ENCODE results near the gene PSAP. TPM values are rescaled to one million over a fixed set of nuclear protein-coding genes. Genes with fewer than 3 reads are reported as not detected.

The PSAP gene
- total RNA-seq, 2 donors from 2014 or later, result 488 to 516 TPM

GRCh38 chr10:71774916-71775702 lies 75.9 kb downstream of the PSAP start:
- 48 to 50% methylated on average over 3 of the region's 3 CpGs for WGBS, 2 donors
- H3K27ac ChIP-seq, result peak overlapping the region in 1 of 4 donors; percentile 11
- H3K36me3 ChIP-seq (replicated peaks in 1 of 2; ENCODE audit: insufficient read depth in 1 of 2, low read depth in 2 of 2), result no peaks in the 10 kb centered on the region
- DNase-seq (peak in 1 of 4 donors; percentile 76), ATAC-seq (no peak)
- peaks cover 38% of the 10 kb centered on the region for H3K4me1 ChIP-seq
- intact Hi-C loops (cut with DNase I), result no loop called here
- H3K4me3 ChIP-seq, result no peak overlapping the region
- no peaks in the 10 kb centered on the region for H3K9me3 ChIP-seq
- no peak for TF ChIP-seq POLR2A (IDR thresholded peaks at IDR 0.05)
- TF ChIP-seq, protein P1, sequence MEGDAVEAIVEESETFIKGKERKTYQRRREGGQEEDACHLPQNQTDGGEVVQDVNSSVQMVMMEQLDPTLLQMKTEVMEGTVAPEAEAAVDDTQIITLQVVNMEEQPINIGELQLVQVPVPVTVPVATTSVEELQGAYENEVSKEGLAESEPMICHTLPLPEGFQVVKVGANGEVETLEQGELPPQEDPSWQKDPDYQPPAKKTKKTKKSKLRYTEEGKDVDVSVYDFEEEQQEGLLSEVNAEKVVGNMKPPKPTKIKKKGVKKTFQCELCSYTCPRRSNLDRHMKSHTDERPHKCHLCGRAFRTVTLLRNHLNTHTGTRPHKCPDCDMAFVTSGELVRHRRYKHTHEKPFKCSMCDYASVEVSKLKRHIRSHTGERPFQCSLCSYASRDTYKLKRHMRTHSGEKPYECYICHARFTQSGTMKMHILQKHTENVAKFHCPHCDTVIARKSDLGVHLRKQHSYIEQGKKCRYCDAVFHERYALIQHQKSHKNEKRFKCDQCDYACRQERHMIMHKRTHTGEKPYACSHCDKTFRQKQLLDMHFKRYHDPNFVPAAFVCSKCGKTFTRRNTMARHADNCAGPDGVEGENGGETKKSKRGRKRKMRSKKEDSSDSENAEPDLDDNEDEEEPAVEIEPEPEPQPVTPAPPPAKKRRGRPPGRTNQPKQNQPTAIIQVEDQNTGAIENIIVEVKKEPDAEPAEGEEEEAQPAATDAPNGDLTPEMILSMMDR (IDR thresholded peaks at IDR 0.05), result no peak
- H3K27me3 ChIP-seq, result no peaks in the 10 kb centered on the region

- H3K4me1 ChIP-seq, result peaks cover 42% of the 10 kb centered on the region
- WGBS, 2 donors, result 0 to 2% methylated on average over 5 to 48 of the region's 55 CpGs
- peak within 1 kb of the TSS; percentile 23 to 39 for H3K4me3 ChIP-seq
- intact Hi-C loops (cut with DNase I), result no loop called here
- no peaks in the 10 kb centered on the region for H3K36me3 ChIP-seq (replicated peaks in 1 of 2; ENCODE audit: insufficient read depth in 1 of 2, low read depth in 2 of 2)
- peak; percentile 77 to 89 (median 78) for TF ChIP-seq POLR2A (IDR thresholded peaks at IDR 0.05)
- TF ChIP-seq, protein P1 (IDR thresholded peaks at IDR 0.05), result peak; percentile 44 to 89 (median 67)
- ATAC-seq (peak; percentile 82), DNase-seq (peak; percentile 77 to 82 (median 80))
- peak within 1 kb of the TSS; percentile 62 to 79 (median 76) for H3K27ac ChIP-seq
- H3K27me3 ChIP-seq, result no peaks in the 10 kb centered on the region
- H3K9me3 ChIP-seq, result no peaks in the 10 kb centered on the region
Measured at GRCh38 chr10:71773221-71773971, 77.7 kb downstream of the PSAP start, which contains the start of gene VSIR. TSS of gene VSIR (minus strand) at chr10:71773520. CDS start at chr10:71773439, 81 bp downstream.

DNA sequence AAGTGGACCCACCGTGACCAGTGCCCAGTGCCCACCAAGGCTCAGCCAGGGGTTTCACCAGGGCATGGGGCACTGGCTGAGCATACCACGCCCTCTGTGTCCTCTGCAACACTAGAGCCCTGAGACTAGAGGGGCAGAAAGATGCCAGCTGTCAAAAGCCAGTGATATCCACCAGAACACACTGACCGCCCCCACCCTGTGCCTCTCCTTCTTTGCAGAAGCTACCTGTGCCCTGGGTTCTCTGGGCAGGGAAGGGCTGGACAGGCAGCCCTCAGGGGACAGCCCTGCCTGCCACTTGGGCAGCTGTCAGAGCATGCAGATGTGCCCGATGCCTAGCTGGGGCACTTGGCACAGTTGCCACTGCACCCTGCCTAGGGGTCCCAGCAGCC lies 78.2 kb downstream of the PSAP start:
- peak overlapping the region; percentile 23 to 39 for H3K4me3 ChIP-seq
- no peaks in the 10 kb centered on the region for H3K36me3 ChIP-seq (replicated peaks in 1 of 2; ENCODE audit: insufficient read depth in 1 of 2, low read depth in 2 of 2)
- peaks cover 43% of the 10 kb centered on the region for H3K4me1 ChIP-seq
- no peak for DNase-seq
- intact Hi-C loops (cut with DNase I), result no loop called here
- H3K27me3 ChIP-seq, result no peaks in the 10 kb centered on the region
- WGBS, 2 donors, result 58% methylated on average over 4 of the region's 4 CpGs; no CpG with 5 or more reads in 1 of the 2 donors
- peak overlapping the region; percentile 62 to 79 (median 76) for H3K27ac ChIP-seq
- no peaks in the 10 kb centered on the region for H3K9me3 ChIP-seq
- peak; percentile 3 for ATAC-seq
- TF ChIP-seq, protein P1 (IDR thresholded peaks at IDR 0.05), result no peak
- TF ChIP-seq POLR2A (IDR thresholded peaks at IDR 0.05), result no peak

- Histone ChIP-seq H3K4me1 (peaks cover 51% of the 10 kb centered on the region), H3K27ac (peak overlapping the region; percentile 62 to 79 (median 76)), H3K4me3 (no peak overlapping the region), H3K36me3 (replicated peaks in 1 of 2; ENCODE audit: insufficient read depth in 1 of 2, low read depth in 2 of 2) (no peaks in the 10 kb centered on the region), H3K27me3 (no peaks in the 10 kb centered on the region), H3K9me3 (no peaks in the 10 kb centered on the region)
- peak in 2 of 3 donors; percentile 35 to 48 for TF ChIP-seq POLR2A (IDR thresholded peaks at IDR 0.05)
- TF ChIP-seq, protein P1 (IDR thresholded peaks at IDR 0.05), result no peak
- ATAC-seq, result peak; percentile 38
- peak; percentile 32 to 72 (median 58) for DNase-seq
- intact Hi-C loops (cut with DNase I), result no loop called here
- WGBS, 2 donors, result 26 to 48% methylated on average over 2 of the region's 2 CpGs
Measured at GRCh38 chr10:71771821-71772617, 79.0 kb downstream of the PSAP start.

Data from body of pancreas (tissue), 4 donors.